GM21423 (cell line): ENCODE results near the gene SART1.

ENCODE experiments used
- ATAC-seq: cut with Tn5 transposase; IDR thresholded peaks from one replicate; pipeline ENCODE4 v1.9.1; 2021; ENCODE audit warnings: mild to moderate bottlenecking, moderate library complexity; ENCODE audit not compliant: unreplicated experiment

Gene SART1

GRCh38 chr11:65965986-65966762 is 4.6 kb downstream of the SART1 start:
- ATAC-seq = no peak

GRCh38 chr11:65967329-65967934 is 5.9 kb downstream of the SART1 start:
- no peak for ATAC-seq

- ATAC-seq = no peak
These were observed 7.3 kb downstream of the SART1 start for GRCh38 chr11:65968600-65969482.

GRCh38 chr11:65972116-65972515 is 10.6 kb downstream of the SART1 start:
- no peak for ATAC-seq

GRCh38 chr11:65973439-65974110 is 12.0 kb downstream of the SART1 start:
- no peak for ATAC-seq

GRCh38 chr11:65975771-65976170 is 14.2 kb downstream of the SART1 start:
- ATAC-seq = no peak

- ATAC-seq = no peak
These were observed 15.0 kb downstream of the SART1 start for GRCh38 chr11:65976216-65977176.

GRCh38 chr11:65977621-65978390 is 16.3 kb downstream of the SART1 start:
- ATAC-seq = no peak

GRCh38 chr11:65978391-65979238 is 17.1 kb downstream of the SART1 start:
- no peak for ATAC-seq

GRCh38 chr11:65979261-65979759 is 17.8 kb downstream of the SART1 start:
- ATAC-seq = no peak

GRCh38 chr11:65981101-65981740 is 19.7 kb downstream of the SART1 start:
- ATAC-seq = no peak

- no peak for ATAC-seq
These were observed 20.7 kb downstream of the SART1 start for GRCh38 chr11:65981972-65982823.

GRCh38 chr11:65982824-65983588 is 21.5 kb downstream of the SART1 start:
- ATAC-seq = no peak

- ATAC-seq = no peak
These were observed 22.1 kb downstream of the SART1 start for GRCh38 chr11:65983589-65983987.

- ATAC-seq = no peak
These were observed 25.8 kb downstream of the SART1 start for GRCh38 chr11:65987336-65987735.
